HAP-1 (cell line): ENCODE results near the gene SEMA4D.

Experiments used
- DNase-seq, 2 experiments: peaks; one replicate each; pipeline ENCODE4 v3.0.0-alpha.2; 2016 to 2020; ENCODE audit warnings: low spot score in 2 of 2
- H3K27me3 ChIP-seq: fragments of 250-450 bp; sonication (Bioruptor Pico); 2 replicates; pipeline ENCODE4 v1.5.1; 2020; ENCODE audit warnings: low read depth, mild to moderate bottlenecking, moderate library complexity
- H3K36me3 ChIP-seq: fragments of 250-450 bp; sonication (Bioruptor Pico); replicated peaks from 2 replicates; pipeline ENCODE4 v1.5.1; 2020; ENCODE audit warnings: mild to moderate bottlenecking
- H3K4me1 ChIP-seq: fragments of 250-450 bp; sonication (Bioruptor Pico); 2 replicates; pipeline ENCODE4 v1.5.1; 2020; ENCODE audit warnings: mild to moderate bottlenecking
- H3K4me3 ChIP-seq: fragments of 250-450 bp; sonication (Bioruptor Pico); 2 replicates; pipeline ENCODE4 v1.5.1; 2020; ENCODE audit warnings: mild to moderate bottlenecking, moderate library complexity
- H3K9me3 ChIP-seq: fragments of 250-450 bp; sonication (Bioruptor Pico); 2 replicates; pipeline ENCODE4 v1.5.1; 2020; ENCODE audit warnings: mild to moderate bottlenecking, moderate library complexity
- in situ Hi-C: fragments of 300-500 bp; cut with MboI; formaldehyde crosslinking; loops from 3 replicates; pipeline ENCODE4 v1.14.3; 2020; ENCODE audit warnings: low sequenced_read_pairs, inconsistent platforms, mixed read lengths

SEMA4D gene

DNA sequence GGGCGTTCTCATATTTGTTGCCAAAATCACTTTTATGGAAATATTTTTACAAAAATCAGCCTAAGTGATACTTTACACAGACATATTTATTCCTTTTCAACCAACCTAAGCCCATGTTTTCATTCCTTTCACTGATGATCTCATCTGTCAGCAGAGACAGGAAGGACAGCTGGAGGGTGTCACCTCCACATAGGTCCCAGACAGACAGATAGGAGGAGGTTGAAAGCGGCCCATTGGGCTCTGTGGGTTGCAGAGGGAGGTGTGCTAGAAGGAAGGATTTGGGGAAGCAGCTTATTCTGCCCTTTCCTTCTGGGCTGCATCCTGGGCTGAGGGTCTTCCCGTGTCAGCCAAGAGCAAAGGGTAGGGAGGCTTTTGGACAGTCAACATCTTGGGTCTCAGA is 26.0 kb upstream of the SEMA4D start:
- H3K4me1 ChIP-seq = no peaks in the 10 kb centered on the region
- no peaks in the 10 kb centered on the region for H3K36me3 ChIP-seq
- in situ Hi-C loops = no loop called here
- DNase-seq = no peak
- H3K9me3 ChIP-seq = no peaks in the 10 kb centered on the region
- no peak overlapping the region for H3K4me3 ChIP-seq
- H3K27me3 ChIP-seq = no peaks in the 10 kb centered on the region

DNA sequence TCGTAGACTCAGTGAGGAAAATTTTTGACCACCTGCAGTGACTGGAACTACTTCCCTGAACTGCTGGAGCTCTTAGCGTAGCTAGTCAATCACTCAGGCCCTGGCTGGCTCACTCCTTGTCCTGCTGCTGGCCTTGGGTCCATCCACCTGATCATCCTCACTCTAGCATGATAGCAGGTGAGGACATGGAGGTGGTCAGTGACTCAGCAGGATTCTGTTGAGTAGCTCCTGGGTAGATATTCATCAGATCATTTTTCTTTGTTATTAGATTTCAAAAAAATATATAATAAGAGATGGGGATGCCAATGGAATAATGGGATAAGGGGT is 25.0 kb upstream of the SEMA4D start:
- Histone ChIP-seq H3K4me1 (no peaks in the 10 kb centered on the region), H3K9me3 (no peaks in the 10 kb centered on the region), H3K4me3 (no peak overlapping the region), H3K27me3 (no peaks in the 10 kb centered on the region), H3K36me3 (no peaks in the 10 kb centered on the region)
- in situ Hi-C loops = no loop called here
- no peak for DNase-seq

DNA sequence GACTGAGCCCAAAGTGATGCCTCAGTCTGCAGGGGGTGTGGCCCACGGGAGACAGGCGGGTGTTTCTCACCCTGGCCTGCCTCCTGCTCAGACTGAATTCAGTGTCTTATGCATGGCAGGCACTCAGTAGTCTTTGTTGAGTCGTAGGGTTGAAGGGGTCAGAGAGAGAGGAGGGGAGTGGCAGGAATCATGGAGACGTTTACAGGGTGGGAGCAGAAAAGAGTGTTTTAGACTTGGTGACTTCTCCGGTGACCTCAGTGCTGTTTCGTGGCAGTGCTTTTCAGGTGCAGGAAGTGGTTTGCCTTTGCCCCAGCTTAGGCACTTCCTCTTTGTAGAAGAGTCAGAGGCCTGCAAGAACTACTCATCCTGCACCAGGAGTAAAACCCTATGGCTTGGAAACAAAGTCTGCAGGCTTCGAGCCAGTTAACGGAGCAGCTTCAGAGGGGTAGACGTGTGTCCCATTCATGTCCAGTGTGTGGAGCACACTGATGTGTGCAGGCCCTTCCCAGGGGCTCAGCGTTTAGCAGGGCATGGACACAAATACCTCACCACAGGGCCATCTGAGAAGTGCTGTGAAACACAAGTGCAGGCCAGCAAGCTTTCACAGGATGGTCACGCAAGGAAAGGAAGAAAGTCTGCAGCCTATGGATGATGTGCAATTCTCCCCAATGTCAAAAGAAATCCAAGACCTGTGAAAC is 24.5 kb upstream of the SEMA4D start:
- H3K4me1 ChIP-seq = no peaks in the 10 kb centered on the region
- in situ Hi-C loops = no loop called here
- H3K9me3 ChIP-seq = no peaks in the 10 kb centered on the region
- H3K27me3 ChIP-seq = no peaks in the 10 kb centered on the region
- no peaks in the 10 kb centered on the region for H3K36me3 ChIP-seq
- DNase-seq = no peak
- no peak overlapping the region for H3K4me3 ChIP-seq

DNA sequence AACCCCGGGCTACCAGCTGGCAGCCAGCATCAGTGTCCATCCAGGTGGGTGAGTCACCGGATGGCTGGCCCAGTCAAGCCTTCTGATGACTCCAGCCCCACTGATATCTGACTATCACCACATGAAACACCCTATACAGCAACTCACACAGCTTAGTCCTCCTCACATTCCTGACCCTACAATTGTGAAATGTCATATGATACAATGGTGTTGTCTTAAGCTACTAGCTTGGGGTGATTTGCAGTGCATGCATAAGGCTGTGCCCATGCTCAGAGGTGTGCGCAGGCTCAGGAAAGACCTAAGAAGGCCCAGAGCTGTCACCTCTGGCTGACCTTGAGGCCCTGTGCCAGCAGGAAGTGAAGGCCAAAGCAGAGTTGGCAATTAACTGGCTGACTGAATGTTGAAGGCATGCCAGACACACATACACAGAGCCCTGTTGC is 21.5 kb upstream of the SEMA4D start:
- Histone ChIP-seq H3K4me1 (no peaks in the 10 kb centered on the region), H3K9me3 (no peaks in the 10 kb centered on the region), H3K27me3 (no peaks in the 10 kb centered on the region), H3K36me3 (no peaks in the 10 kb centered on the region), H3K4me3 (no peak overlapping the region)
- DNase-seq = no peak
- in situ Hi-C loops = no loop called here

DNA sequence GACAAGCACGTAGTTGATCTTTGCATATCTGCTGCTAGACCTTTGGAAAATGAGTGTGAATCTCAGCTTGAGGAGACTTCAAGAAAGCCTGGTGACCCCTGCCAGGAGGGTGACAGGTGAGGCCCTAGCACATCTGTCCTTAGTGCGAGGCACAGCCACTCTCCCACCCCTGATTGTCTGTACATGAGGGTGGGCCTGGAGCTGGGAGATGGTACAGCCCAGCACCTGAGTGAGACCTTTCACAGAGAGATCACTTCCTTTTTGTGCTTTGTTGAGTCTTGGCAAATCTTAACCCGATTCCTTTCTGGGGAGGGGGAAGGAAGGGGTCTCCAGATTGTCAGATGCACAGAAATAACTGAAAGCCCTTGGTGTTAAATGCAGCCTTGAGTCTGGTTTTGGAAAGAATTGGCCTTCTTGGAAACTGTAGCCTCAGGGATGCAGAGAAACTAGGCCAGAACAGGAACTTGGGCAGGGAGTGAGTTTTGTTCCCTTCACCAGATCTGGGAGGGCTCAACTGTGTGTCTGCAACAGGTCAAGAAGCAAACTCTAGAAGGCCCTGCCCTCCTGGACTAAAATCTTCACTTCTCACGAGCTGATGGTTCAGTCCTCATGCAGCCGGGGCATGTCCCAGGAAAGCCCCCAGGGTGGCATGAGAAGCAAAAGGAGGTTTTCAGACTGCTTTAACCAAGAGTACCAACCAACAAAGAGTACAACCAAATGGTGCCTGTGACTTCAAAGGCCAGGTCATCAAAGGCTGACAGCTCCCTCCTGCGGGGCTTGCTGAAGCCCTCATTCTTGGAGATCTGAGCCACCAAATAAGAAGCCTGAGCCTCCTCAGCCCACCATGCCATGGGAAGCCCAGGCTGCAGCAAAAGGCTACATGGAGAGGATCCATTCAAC is 20.8 kb upstream of the SEMA4D start:
- Histone ChIP-seq H3K4me1 (no peaks in the 10 kb centered on the region), H3K9me3 (no peaks in the 10 kb centered on the region), H3K27me3 (peaks cover 3% of the 10 kb centered on the region; the same call in 1 of the 2 replicates), H3K4me3 (no peak overlapping the region), H3K36me3 (no peaks in the 10 kb centered on the region)
- no peak for DNase-seq
- in situ Hi-C loops = no loop called here

DNA sequence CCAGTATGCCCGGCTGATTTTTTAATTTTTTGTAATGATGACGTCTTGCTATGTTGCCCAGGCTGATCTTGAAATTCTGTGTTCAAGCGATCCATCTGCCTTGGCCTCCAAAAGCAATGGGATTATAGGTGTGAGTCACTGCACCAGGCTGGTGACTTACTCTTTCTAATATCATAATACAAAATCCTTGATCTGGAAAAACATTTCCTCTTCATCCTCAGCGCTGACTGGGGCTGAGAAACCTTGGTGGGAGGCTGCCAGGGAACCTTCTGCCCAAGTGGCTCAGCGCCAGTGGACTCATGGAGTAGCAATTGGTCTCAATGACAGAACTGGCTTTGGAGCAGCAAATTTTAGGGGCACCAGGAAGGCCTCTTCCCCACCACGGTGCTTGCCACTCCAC is 17.5 kb upstream of the SEMA4D start:
- Histone ChIP-seq H3K36me3 (no peaks in the 10 kb centered on the region), H3K4me1 (no peaks in the 10 kb centered on the region), H3K9me3 (no peaks in the 10 kb centered on the region), H3K4me3 (no peak overlapping the region), H3K27me3 (peaks cover 3% of the 10 kb centered on the region; the same call in 1 of the 2 replicates)
- in situ Hi-C loops = no loop called here
- no peak for DNase-seq

DNA sequence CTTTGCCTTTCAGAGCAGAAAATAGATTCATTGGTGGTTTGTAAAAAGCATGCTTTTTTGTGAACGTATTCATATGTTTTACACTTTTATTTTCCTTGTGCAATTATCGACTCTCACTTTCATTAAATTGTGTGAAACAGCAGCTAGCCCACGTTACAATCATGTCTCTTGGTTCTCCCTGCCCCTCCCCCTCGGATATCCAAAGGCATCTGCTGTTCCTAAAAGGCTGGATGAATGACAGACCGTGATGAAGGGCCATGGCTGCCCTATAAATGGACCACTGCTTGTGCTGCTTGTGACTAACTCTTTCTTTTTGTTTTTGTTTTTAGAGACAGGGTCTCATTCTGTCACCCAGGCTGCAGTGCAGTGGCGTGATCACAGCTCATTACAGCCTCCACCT is 17.0 kb upstream of the SEMA4D start:
- DNase-seq = no peak
- in situ Hi-C loops = no loop called here
- Histone ChIP-seq H3K4me3 (no peak overlapping the region), H3K9me3 (no peaks in the 10 kb centered on the region), H3K27me3 (peaks cover 3% of the 10 kb centered on the region; the same call in 1 of the 2 replicates), H3K4me1 (no peaks in the 10 kb centered on the region), H3K36me3 (no peaks in the 10 kb centered on the region)

DNA sequence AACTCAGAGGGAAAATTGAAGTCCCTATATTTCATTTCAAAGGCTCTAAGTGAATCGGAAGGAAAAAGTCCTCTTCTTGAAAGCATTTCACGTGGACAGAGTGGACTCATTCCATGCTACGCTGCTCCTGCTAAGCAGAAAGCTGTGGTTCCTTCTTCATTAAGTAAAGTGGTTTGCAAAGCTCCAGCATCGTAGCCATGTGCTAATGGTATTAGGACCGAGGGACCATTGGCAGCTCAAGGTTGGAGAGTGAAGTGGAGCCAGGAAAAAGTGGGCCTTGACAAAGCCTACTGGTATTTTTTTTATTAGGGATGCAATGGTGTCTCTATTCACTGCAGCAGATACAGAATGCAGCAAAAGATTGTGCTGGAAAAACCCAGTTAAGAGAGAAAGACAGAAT is 16.4 kb upstream of the SEMA4D start:
- no peaks in the 10 kb centered on the region for H3K4me1 ChIP-seq
- H3K27me3 ChIP-seq = peaks cover 3% of the 10 kb centered on the region; the same call in 1 of the 2 replicates
- H3K9me3 ChIP-seq = no peaks in the 10 kb centered on the region
- no peak overlapping the region for H3K4me3 ChIP-seq
- H3K36me3 ChIP-seq = no peaks in the 10 kb centered on the region
- no peak for DNase-seq
- in situ Hi-C loops = no loop called here

DNA sequence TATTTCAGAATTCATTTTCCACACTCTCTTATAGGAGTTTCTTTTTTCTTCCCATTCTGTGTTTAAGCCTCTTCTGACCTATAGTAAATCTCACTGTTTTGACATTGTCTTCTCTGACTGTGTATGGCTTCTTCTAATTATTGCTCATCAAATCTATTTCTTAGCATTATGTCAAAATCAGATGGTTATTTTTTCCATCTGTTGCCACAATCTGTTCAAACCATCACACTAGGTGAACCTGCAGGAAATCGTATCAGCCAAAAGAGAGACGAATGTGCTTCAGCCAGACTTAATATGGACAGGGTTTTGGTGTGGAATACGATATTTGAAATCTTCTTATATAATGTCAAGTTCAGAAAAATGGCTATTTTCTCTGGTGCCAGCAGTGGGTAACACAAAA is 15.9 kb upstream of the SEMA4D start:
- in situ Hi-C loops = no loop called here
- no peaks in the 10 kb centered on the region for H3K4me1 ChIP-seq
- no peak for DNase-seq

DNA sequence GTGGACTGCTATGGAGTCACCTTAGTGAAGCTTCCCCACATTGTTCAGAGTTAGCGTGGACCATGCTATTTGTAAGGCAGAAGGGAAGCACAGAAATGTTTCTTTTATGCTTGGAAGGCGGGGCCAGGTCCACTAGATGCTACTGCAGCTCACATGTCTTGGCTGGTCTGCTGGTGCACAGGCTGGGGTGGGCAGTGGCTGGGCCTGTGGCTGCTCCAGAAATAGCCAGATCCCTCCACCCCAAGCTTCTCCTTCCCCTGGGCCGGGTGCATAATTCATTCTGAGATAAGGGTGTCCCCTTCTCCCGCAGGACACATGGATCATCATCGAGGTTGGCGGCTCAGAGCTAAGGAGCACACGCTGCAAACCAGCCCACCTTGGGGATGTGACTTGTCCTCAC is 14.5 kb upstream of the SEMA4D start:
- peaks cover 6% of the 10 kb centered on the region; the same call in 1 of the 2 replicates for H3K27me3 ChIP-seq
- in situ Hi-C loops = no loop called here
- H3K36me3 ChIP-seq = no peaks in the 10 kb centered on the region
- no peak for DNase-seq
- no peaks in the 10 kb centered on the region for H3K4me1 ChIP-seq
- H3K9me3 ChIP-seq = no peaks in the 10 kb centered on the region
- no peak overlapping the region for H3K4me3 ChIP-seq

More for the DNA sequence above, 15.9 kb upstream of the SEMA4D start:
- Histone ChIP-seq H3K4me3 (no peak overlapping the region), H3K36me3 (no peaks in the 10 kb centered on the region), H3K9me3 (no peaks in the 10 kb centered on the region), H3K27me3 (peaks cover 6% of the 10 kb centered on the region; the same call in 1 of the 2 replicates)

DNA sequence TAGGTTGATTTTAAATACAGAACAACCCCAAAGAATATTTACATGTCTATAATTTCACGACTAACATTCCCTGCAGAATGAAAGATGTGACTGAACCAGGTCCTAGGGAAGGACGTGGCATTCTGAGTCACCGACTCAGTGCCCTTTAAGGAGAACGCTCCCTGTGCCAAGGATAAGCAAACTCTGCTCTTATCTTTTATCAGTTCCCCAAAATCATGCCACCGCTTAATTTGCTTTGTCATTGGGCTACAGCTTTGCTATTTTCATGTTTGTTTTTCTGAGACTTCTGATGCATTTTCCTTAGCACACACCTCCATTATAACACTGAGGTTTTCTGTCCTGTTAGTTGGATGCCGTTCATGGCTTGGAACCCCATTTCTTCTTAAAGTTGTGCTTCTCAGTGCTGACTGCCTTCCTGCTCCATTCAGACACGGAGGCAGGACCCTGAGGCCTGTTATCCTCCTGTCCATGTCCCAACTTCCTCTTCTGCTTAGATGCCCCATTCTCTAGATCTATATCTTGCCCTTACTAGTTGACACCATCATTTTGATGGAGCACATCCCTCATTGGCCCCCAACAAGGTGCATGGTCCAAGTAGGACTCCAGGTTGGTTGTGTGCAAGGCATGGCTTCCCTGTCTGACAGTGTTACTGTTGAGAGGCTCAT is 11.2 kb upstream of the SEMA4D start:
- H3K4me1 ChIP-seq = no peaks in the 10 kb centered on the region
- H3K4me3 ChIP-seq = no peak overlapping the region
- no peaks in the 10 kb centered on the region for H3K9me3 ChIP-seq
- no peak for DNase-seq
- in situ Hi-C loops = no loop called here
- no peaks in the 10 kb centered on the region for H3K36me3 ChIP-seq
- H3K27me3 ChIP-seq = peaks cover 5% of the 10 kb centered on the region; the same call in 1 of the 2 replicates

DNA sequence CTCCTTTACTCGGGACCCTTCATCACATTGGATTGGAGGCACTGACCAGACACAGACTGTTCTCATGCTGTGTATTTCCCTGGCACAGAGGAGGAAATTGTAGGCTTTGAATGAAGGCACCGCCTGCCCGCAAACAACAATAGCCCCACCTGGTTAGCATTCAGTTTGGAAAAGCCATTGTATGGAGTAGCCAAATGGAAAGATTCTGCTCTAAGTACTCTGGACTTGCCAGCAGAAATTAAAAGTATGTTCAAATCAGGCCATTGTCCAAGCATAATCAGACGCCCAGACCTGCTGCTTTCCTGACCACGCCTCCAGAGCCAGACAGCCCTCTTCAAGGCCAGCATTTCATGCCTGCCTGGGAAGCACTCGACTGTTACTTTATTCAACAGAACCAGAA is 8.0 kb upstream of the SEMA4D start:
- Histone ChIP-seq H3K9me3 (no peaks in the 10 kb centered on the region), H3K27me3 (peaks cover 4% of the 10 kb centered on the region; the same call in 1 of the 2 replicates), H3K4me3 (no peak overlapping the region), H3K4me1 (no peaks in the 10 kb centered on the region), H3K36me3 (no peaks in the 10 kb centered on the region)
- DNase-seq = peak in 1 of 2 experiments; percentile 31
- in situ Hi-C loops = no loop called here

DNA sequence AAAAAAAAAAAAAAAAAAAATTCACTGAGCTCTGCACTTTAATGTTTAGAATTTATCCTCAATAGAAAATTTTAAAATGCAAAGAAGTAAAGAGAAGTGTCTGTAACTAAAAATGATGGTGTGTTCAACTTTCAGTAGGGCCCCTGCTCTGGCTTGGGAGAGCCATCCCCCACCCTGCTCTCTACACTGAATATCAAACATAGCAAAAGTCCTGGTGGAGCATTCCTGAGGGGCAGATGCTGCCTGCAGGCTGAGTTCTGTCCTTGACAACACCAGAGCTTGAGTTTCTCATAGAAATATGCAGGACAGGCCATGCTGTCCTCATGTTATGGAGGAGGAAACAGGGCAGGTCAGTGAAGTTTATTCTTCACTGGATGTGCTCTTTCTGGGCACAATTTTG is 7.1 kb upstream of the SEMA4D start:
- no peak for DNase-seq
- in situ Hi-C loops = no loop called here

DNA sequence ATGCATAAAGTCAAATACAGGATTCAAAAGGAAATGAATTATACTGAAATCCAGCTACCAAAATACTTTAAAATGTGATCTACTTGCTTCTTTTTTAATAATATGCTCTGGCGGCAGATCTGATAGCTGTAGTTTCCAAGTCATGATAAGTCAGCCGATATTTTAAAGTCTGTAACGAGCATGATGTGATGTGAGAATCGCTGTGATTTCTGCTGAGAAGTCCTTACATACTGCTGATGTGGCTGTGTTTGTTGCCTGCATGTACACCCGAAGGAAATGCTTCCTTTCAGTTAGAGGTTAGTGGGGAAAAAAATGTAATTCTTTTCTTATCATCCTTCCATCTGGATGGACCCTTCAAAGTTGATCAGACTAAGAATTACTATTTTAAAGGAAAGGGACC is 4.8 kb upstream of the SEMA4D start:
- Histone ChIP-seq H3K9me3 (no peaks in the 10 kb centered on the region), H3K27me3 (peaks cover 3% of the 10 kb centered on the region; the same call in 1 of the 2 replicates), H3K36me3 (no peaks in the 10 kb centered on the region), H3K4me3 (no peak overlapping the region), H3K4me1 (no peaks in the 10 kb centered on the region; the same call in 1 of the 2 replicates)
- in situ Hi-C loops = no loop called here
- DNase-seq = no peak

More for the DNA sequence above, 7.1 kb upstream of the SEMA4D start:
- H3K4me1 ChIP-seq = no peaks in the 10 kb centered on the region
- no peak overlapping the region for H3K4me3 ChIP-seq
- H3K36me3 ChIP-seq = no peaks in the 10 kb centered on the region
- no peaks in the 10 kb centered on the region for H3K9me3 ChIP-seq
- peaks cover 6% of the 10 kb centered on the region; the same call in 1 of the 2 replicates for H3K27me3 ChIP-seq
